SK-N-SH (cell line): ENCODE results near the gene VIL1. TPM values are rescaled to one million over a fixed set of nuclear protein-coding genes. Genes with fewer than 3 reads are reported as not detected.

Experiments used
- CTCF ChIA-PET: fragments of 300-600, 350-600 bp; formaldehyde crosslinking; extraction: SDS; loops from one replicate; lab custom pipeline; 2021; lab: Yijun Ruan, JAX
- POLR2A ChIA-PET: fragments of 350-600 bp; sonication (Branson Sonifier 250); formaldehyde crosslinking; extraction: SDS; loops from one replicate; lab custom pipeline; 2020; ENCODE audit warnings: antibody characterized with exemption, inconsistent platforms; lab: Yijun Ruan, JAX
- DNase-seq: peaks from one replicate; pipeline ENCODE4 v3.0.0; 2012
- H2AFZ ChIP-seq: fragments of 200-600 bp; sonication (generic); 2 replicates; pipeline ENCODE4 v1.8.1; 2016; ENCODE audit warnings: antibody characterized with exemption, mild to moderate bottlenecking, low read depth
- H3F3A ChIP-seq: fragments of 200-600 bp; sonication (generic); replicated peaks from 2 replicates; pipeline ENCODE3; 2016; ENCODE audit warnings: antibody characterized with exemption, mild to moderate bottlenecking; ENCODE audit not compliant: insufficient read depth
- H3K27ac ChIP-seq, 2 experiments: fragments of 200-500 bp in 1 of 2; fragments of 200-600 bp in 1 of 2; sonication (Bioruptor generic) in 1 of 2; sonication (generic), shearing (Covaris generic) in 1 of 2; 2 replicates each; pipeline versions ENCODE4 v1.5.1 to v1.6.1; 2014 to 2016; ENCODE audit warnings: low read depth in 2 of 2, inconsistent platforms in 1 of 2, low read length in 1 of 2, mild to moderate bottlenecking in 1 of 2, mixed read lengths in 1 of 2
- H3K27me3 ChIP-seq: fragments of 200-600 bp; sonication (generic), shearing (Covaris generic); 2 replicates; pipeline ENCODE4 v1.6.1; 2016; ENCODE audit warnings: mixed run types; ENCODE audit not compliant: insufficient read depth
- H3K36me3 ChIP-seq, 2 experiments: fragments of 200-500 bp in 1 of 2; fragments of 200-600 bp in 1 of 2; sonication (Bioruptor generic) in 1 of 2; sonication (generic) in 1 of 2; replicated peaks in 1 of 2; 2 replicates each; pipeline versions ENCODE3 to v1.5.1; 2014 to 2016; ENCODE audit warnings: low read length in 1 of 2, mild to moderate bottlenecking in 1 of 2; ENCODE audit not compliant: insufficient read depth in 2 of 2, control insufficient read depth in 1 of 2
- H3K4me1 ChIP-seq, 2 experiments: fragments of 200-500 bp in 1 of 2; fragments of 200-600 bp in 1 of 2; sonication (Bioruptor generic) in 1 of 2; sonication (generic), shearing (Covaris generic) in 1 of 2; 2 replicates each; pipeline versions ENCODE4 v1.5.1 to v1.6.1; 2014 to 2016; ENCODE audit warnings: low read depth in 1 of 2, low read length in 1 of 2, mixed run types in 1 of 2; ENCODE audit not compliant: insufficient read depth in 2 of 2, control insufficient read depth in 1 of 2
- H3K4me2 ChIP-seq: fragments of 200-600 bp; sonication (generic), shearing (Covaris generic); 2 replicates; pipeline ENCODE4 v1.6.1; 2017; ENCODE audit warnings: mixed run types
- H3K4me3 ChIP-seq, 2 experiments: fragments of 200-500 bp in 1 of 2; fragments of 200-600 bp in 1 of 2; sonication (Bioruptor generic) in 1 of 2; sonication (generic), shearing (Covaris generic) in 1 of 2; 2 replicates each; pipeline versions ENCODE4 v1.5.1 to v1.8.1; 2014 to 2016; ENCODE audit warnings: low read depth in 2 of 2, inconsistent platforms in 1 of 2, low read length in 1 of 2, mild to moderate bottlenecking in 1 of 2, mixed read lengths in 1 of 2, moderate library complexity in 1 of 2
- H3K79me2 ChIP-seq: fragments of 200-600 bp; sonication (generic); 2 replicates; pipeline ENCODE4 v1.8.1; 2017; ENCODE audit warnings: mild to moderate bottlenecking; ENCODE audit not compliant: insufficient read depth
- H3K9ac ChIP-seq: fragments of 200-600 bp; sonication (generic); 2 replicates; pipeline ENCODE4 v1.6.1; 2017; ENCODE audit warnings: mixed run types
- H3K9me2 ChIP-seq: fragments of 200-600 bp; sonication (generic); 2 replicates; pipeline ENCODE4 v1.6.1; 2017; ENCODE audit warnings: mixed run types
- H3K9me3 ChIP-seq: fragments of 200-600 bp; sonication (generic); 2 replicates; pipeline ENCODE4 v1.6.1; 2017; ENCODE audit warnings: mixed run types, mild to moderate bottlenecking, moderate library complexity
- H4K20me1 ChIP-seq: fragments of 200-600 bp; sonication (generic); 2 replicates; pipeline ENCODE4 v1.6.1; 2017; ENCODE audit warnings: mild to moderate bottlenecking, mixed run types; ENCODE audit not compliant: insufficient read depth
- CHD2 ChIP-seq: fragments of 150-350 bp; IDR thresholded peaks from 2 replicates; pipeline ENCODE4 v1.6.1; 2018; ENCODE audit warnings: low read length; ENCODE audit not compliant: partially characterized antibody
- EZH2phosphoT487 ChIP-seq: fragments of 200-600 bp; sonication (generic); IDR thresholded peaks from 2 replicates; pipeline ENCODE4 v1.6.1; 2017; ENCODE audit warnings: low read depth, mixed run types, mild to moderate bottlenecking, antibody characterized with exemption, moderate library complexity, borderline replicate concordance
- FOXJ3 ChIP-seq: sonication (generic); formaldehyde crosslinking; IDR thresholded peaks from 2 replicates; pipeline ENCODE4 v1.5.1; 2020; ENCODE audit warnings: mild to moderate bottlenecking, missing genetic modification reagents
- FOXM1 ChIP-seq: IDR thresholded peaks from 2 replicates; pipeline ENCODE4 v1.4.0; 2012; ENCODE audit warnings: low read depth, mild to moderate bottlenecking
- GABPA ChIP-seq: IDR thresholded peaks from 2 replicates; pipeline ENCODE4 v1.4.0; 2012; ENCODE audit warnings: low read depth, mild to moderate bottlenecking
- MAX ChIP-seq: IDR thresholded peaks from 2 replicates; pipeline ENCODE4 v1.4.0; 2012; ENCODE audit warnings: low read depth
- MEF2A ChIP-seq: IDR thresholded peaks from 2 replicates; pipeline ENCODE4 v1.4.0; 2012; ENCODE audit warnings: low read depth, borderline replicate concordance
- NFIC ChIP-seq: IDR thresholded peaks from 2 replicates; pipeline ENCODE4 v1.4.0; 2012; ENCODE audit warnings: borderline replicate concordance
- NRF1 ChIP-seq: IDR thresholded peaks from 2 replicates; pipeline ENCODE4 v1.6.1; 2012; ENCODE audit warnings: low read depth, mild to moderate bottlenecking, low read length
- POLR2AphosphoS5 ChIP-seq: IDR thresholded peaks from 2 replicates; pipeline ENCODE4 v1.6.1; 2012; ENCODE audit warnings: low read depth, low read length
- RAD21 ChIP-seq: IDR thresholded peaks from 2 replicates; pipeline ENCODE4 v1.6.1; 2012; ENCODE audit warnings: mild to moderate bottlenecking, low read length
- REST ChIP-seq: IDR thresholded peaks from 2 replicates; pipeline ENCODE4 v1.6.1; 2012; ENCODE audit warnings: mild to moderate bottlenecking, low read depth, low read length, moderate library complexity
- RFX5 ChIP-seq: IDR thresholded peaks from 2 replicates; pipeline ENCODE4 v1.6.1; 2012; ENCODE audit warnings: mild to moderate bottlenecking, improper control_type of control experiment, low read length
- RXRA ChIP-seq: IDR thresholded peaks from 2 replicates; pipeline ENCODE4 v1.4.0; 2012; ENCODE audit warnings: low read depth, mild to moderate bottlenecking, borderline replicate concordance
- SMC3 ChIP-seq: IDR thresholded peaks from 2 replicates; pipeline ENCODE4 v1.6.1; 2012; ENCODE audit warnings: low read depth, low read length, improper control_type of control experiment
- TCF12 ChIP-seq: IDR thresholded peaks from 2 replicates; pipeline ENCODE4 v1.4.0; 2012
- TEAD4 ChIP-seq: IDR thresholded peaks from 2 replicates; pipeline ENCODE4 v1.4.0; 2012; ENCODE audit warnings: mild to moderate bottlenecking, borderline replicate concordance; ENCODE audit not compliant: insufficient read depth
- USF2 ChIP-seq: fragments of 150-350 bp; IDR thresholded peaks from 2 replicates; pipeline ENCODE4 v1.6.1; 2017; ENCODE audit warnings: antibody characterized with exemption, low read length, low read depth, borderline replicate concordance
- WGBS: methylation state at CpG from one replicate; pipeline ENCODE4 v1.1.6; 2017; ENCODE audit warnings: low lambda C conversion rate; 5-methylcytosine and 5-hydroxymethylcytosine counted together
- polyA plus RNA-seq, 3 experiments: library from polyadenylated mRNA; depleted of rRNA; stranded (reverse); fragments of >200 nt; gene quantifications; 2 replicates each; pipeline ENCODE4 v1.2.3, GENCODE V29; 2012
- TF ChIP-seq, protein P1 (sequence below): IDR thresholded peaks from 2 replicates; pipeline ENCODE4 v1.4.0; 2012; ENCODE audit warnings: low read depth, borderline replicate concordance
- TF ChIP-seq, protein P2 (sequence below): IDR thresholded peaks from 2 replicates; pipeline ENCODE4 v1.4.0; 2012; ENCODE audit warnings: low read depth, borderline replicate concordance

The VIL1 gene
- polyA plus RNA-seq, 1 of the 3 experiments (the other 2 are of a cell fraction) = under 0.01 TPM

- CTCF ChIA-PET = no interaction called here
Measured at GRCh38 chr2:218432676-218433365, 13.9 kb downstream of the VIL1 start.

More at GRCh38 chr2:218432676-218433365, 13.9 kb downstream of the VIL1 start:
- no peaks in the 10 kb centered on the region for H4K20me1 ChIP-seq
- no peaks in the 10 kb centered on the region; a peak in 1 of 4 replicates for H3K4me1 ChIP-seq
- H3K27ac ChIP-seq = no peak overlapping the region
- no peak for TF ChIP-seq GABPA
- TF ChIP-seq EZH2phosphoT487 = no peak
- no peak for TF ChIP-seq TEAD4
- TF ChIP-seq USF2 = no peak
- no peak for TF ChIP-seq NRF1
- no peak for TF ChIP-seq NFIC
- TF ChIP-seq, protein P1, sequence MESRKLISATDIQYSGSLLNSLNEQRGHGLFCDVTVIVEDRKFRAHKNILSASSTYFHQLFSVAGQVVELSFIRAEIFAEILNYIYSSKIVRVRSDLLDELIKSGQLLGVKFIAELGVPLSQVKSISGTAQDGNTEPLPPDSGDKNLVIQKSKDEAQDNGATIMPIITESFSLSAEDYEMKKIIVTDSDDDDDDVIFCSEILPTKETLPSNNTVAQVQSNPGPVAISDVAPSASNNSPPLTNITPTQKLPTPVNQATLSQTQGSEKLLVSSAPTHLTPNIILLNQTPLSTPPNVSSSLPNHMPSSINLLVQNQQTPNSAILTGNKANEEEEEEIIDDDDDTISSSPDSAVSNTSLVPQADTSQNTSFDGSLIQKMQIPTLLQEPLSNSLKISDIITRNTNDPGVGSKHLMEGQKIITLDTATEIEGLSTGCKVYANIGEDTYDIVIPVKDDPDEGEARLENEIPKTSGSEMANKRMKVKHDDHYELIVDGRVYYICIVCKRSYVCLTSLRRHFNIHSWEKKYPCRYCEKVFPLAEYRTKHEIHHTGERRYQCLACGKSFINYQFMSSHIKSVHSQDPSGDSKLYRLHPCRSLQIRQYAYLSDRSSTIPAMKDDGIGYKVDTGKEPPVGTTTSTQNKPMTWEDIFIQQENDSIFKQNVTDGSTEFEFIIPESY = no peak
- TF ChIP-seq REST = no peak
- TF ChIP-seq, protein P2, sequence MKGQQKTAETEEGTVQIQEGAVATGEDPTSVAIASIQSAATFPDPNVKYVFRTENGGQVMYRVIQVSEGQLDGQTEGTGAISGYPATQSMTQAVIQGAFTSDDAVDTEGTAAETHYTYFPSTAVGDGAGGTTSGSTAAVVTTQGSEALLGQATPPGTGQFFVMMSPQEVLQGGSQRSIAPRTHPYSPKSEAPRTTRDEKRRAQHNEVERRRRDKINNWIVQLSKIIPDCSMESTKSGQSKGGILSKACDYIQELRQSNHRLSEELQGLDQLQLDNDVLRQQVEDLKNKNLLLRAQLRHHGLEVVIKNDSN = no peak
- no peak for TF ChIP-seq CHD2
- no peak for TF ChIP-seq RXRA
- TF ChIP-seq FOXJ3 (CRISPR knock-in tag) = no peak
- no peak for TF ChIP-seq MAX
- no peak for TF ChIP-seq MEF2A
- no peak for TF ChIP-seq RAD21
- no peak for TF ChIP-seq SMC3
- no peak for TF ChIP-seq POLR2AphosphoS5
- no peak for TF ChIP-seq TCF12
- TF ChIP-seq FOXM1 = no peak
- TF ChIP-seq RFX5 = no peak
- H3K27me3 ChIP-seq = no peaks in the 10 kb centered on the region; the same call in 1 of the 2 replicates
- no peak overlapping the region for H3K4me3 ChIP-seq
- 83% methylated on average over 8 of the region's 8 CpGs for WGBS
- H3K36me3 ChIP-seq = no peaks in the 10 kb centered on the region
- H3F3A ChIP-seq = no peaks in the 10 kb centered on the region
- no peaks in the 10 kb centered on the region for H3K9me2 ChIP-seq
- POLR2A ChIA-PET = no interaction called here
- no peak for DNase-seq
- H2AFZ ChIP-seq = no peak overlapping the region
- no peaks in the 10 kb centered on the region for H3K79me2 ChIP-seq
- no peak overlapping the region for H3K9ac ChIP-seq
- H3K9me3 ChIP-seq = no peaks in the 10 kb centered on the region
- no peak overlapping the region for H3K4me2 ChIP-seq
